GM19395 (cell line): ENCODE results near the gene USF1.

ENCODE experiments used
- ATAC-seq: cut with Tn5 transposase; IDR thresholded peaks from one replicate; pipeline ENCODE4 v1.9.1; 2021; ENCODE audit warnings: mild to moderate bottlenecking, moderate library complexity; ENCODE audit not compliant: unreplicated experiment

USF1 gene

GRCh38 chr1:161045736-161046604, at the start of gene USF1:
TSS of gene USF1 (minus strand) at chr1:161045977. CDS start at chr1:161043275, 2,702 bp downstream.
- peak; percentile 65 for ATAC-seq

- no peak for ATAC-seq
Measured at GRCh38 chr1:161095230-161095629, 49.5 kb upstream of the USF1 start.

- no peak for ATAC-seq
Measured at GRCh38 chr1:161094481-161094880, 48.7 kb upstream of the USF1 start.

- ATAC-seq = no peak
Measured at GRCh38 chr1:161092621-161093028, 46.8 kb upstream of the USF1 start.

- ATAC-seq = no peak
Measured at GRCh38 chr1:161091796-161092507, 46.2 kb upstream of the USF1 start.

GRCh38 chr1:161091093-161091492, 45.3 kb upstream of the USF1 start:
- ATAC-seq = no peak

- no peak for ATAC-seq
Measured at GRCh38 chr1:161090617-161091016, 44.8 kb upstream of the USF1 start.

GRCh38 chr1:161089938-161090337, 44.2 kb upstream of the USF1 start:
- no peak for ATAC-seq

GRCh38 chr1:161089251-161089924, 43.6 kb upstream of the USF1 start, which contains the start of gene NECTIN4:
TSS of gene NECTIN4 (minus strand) at chr1:161089558. CDS start at chr1:161089296, 262 bp downstream.
- no peak for ATAC-seq

GRCh38 chr1:161088587-161089110, 42.9 kb upstream of the USF1 start:
- ATAC-seq = no peak

GRCh38 chr1:161086457-161086856, 40.7 kb upstream of the USF1 start:
- ATAC-seq = no peak

GRCh38 chr1:161085165-161085564, 39.4 kb upstream of the USF1 start:
- ATAC-seq = no peak

- ATAC-seq = no peak
Measured at GRCh38 chr1:161084597-161084988, 38.8 kb upstream of the USF1 start.

- no peak for ATAC-seq
Measured at GRCh38 chr1:161083748-161084596, 38.2 kb upstream of the USF1 start.

- no peak for ATAC-seq
Measured at GRCh38 chr1:161082996-161083747, 37.4 kb upstream of the USF1 start.

GRCh38 chr1:161082483-161082882, 36.7 kb upstream of the USF1 start:
- no peak for ATAC-seq

- no peak for ATAC-seq
Measured at GRCh38 chr1:161081519-161081918, 35.7 kb upstream of the USF1 start.

GRCh38 chr1:161080441-161081405, 34.9 kb upstream of the USF1 start:
- no peak for ATAC-seq
